ENCODE data around the gene FAM120C. TPM values are rescaled to one million over a fixed set of nuclear protein-coding genes. Genes with fewer than 3 reads are reported as not detected.

FAM120C gene
- total and polyA plus RNA-seq, 2 of the 4 experiments (the other 2 are of a cell fraction), result 3.4 to 3.6 TPM

DNA sequence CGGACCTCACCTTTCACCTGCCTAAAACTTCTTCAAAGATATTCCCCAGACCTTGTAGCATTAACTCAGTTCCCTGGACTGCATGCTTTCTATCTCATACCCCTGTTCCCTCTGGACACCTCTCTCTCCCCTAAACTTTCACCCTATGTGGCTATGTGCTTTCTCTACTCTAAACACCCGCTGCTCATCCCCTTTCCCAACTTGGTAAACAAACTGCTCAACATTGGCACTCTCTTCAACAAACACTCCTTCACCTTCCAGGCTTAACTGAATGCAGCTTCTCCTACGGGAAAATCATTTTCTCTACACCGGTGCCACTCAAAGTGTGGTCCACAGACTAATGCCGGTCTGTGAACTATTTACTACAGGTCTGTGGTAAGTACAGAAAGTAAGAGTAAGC lies 158.7 kb downstream of the FAM120C start:
- Histone ChIP-seq H3K4ac (ENCODE audit: low read depth, low read length) (no peak overlapping the region), H2AK5ac (ENCODE audit: low read depth, low read length) (no peak overlapping the region), H3K79me1 (ENCODE audit: low read depth in 1 of 2, low read length in 2 of 2) (peaks cover 5 to 7% of the 10 kb centered on the region in 2 experiments; a peak in 2 of 4 replicates), H3K4me1 (ENCODE audit: control insufficient read depth, insufficient read depth, low read length) (no peaks in the 10 kb centered on the region), H3K27ac (ENCODE audit: insufficient read depth, low read length) (no peak overlapping the region), H4K20me1 (ENCODE audit: insufficient read depth, low read length) (no peaks in the 10 kb centered on the region), H3K4me3 (ENCODE audit: insufficient read depth, low read depth, low read length) (no peak overlapping the region), H2AK9ac (replicated peaks; ENCODE audit: low read depth, low read length, poor library complexity) (no peak overlapping the region), H3K4me2 (ENCODE audit: low read depth, low read length) (no peak overlapping the region), H2BK120ac (ENCODE audit: low read depth, low read length) (no peak overlapping the region), H3K9me3 (ENCODE audit: control insufficient read depth, insufficient read depth, low read length) (no peaks in the 10 kb centered on the region), H4K5ac (ENCODE audit: low read depth, low read length) (no peak overlapping the region), H3K23ac (ENCODE audit: low read depth, low read length) (no peak overlapping the region), H3K27me3 (ENCODE audit: control insufficient read depth, insufficient read depth, low read length) (peaks cover 2% of the 10 kb centered on the region; the same call in 1 of the 2 replicates), H2BK20ac (ENCODE audit: low read depth, low read length) (no peak overlapping the region), H3K9ac (ENCODE audit: low read depth, low read length) (no peak overlapping the region), H3K18ac (ENCODE audit: low read depth, low read length) (no peak overlapping the region), H2AFZ (replicated peaks; ENCODE audit: low read length, poor library complexity) (no peak overlapping the region), H2BK15ac (ENCODE audit: low read depth, low read length) (no peak overlapping the region), H3K14ac (replicated peaks; ENCODE audit: low read depth, low read length) (no peak overlapping the region), H3K36me3 (ENCODE audit: control insufficient read depth, insufficient read depth, low read length) (peaks cover 9% of the 10 kb centered on the region; the same call in 1 of the 2 replicates), H3K56ac (ENCODE audit: extremely low read depth, insufficient read depth, low read length) (no peak overlapping the region), H4K91ac (ENCODE audit: insufficient read depth, low read depth, low read length) (no peak overlapping the region), H4K8ac (ENCODE audit: low read depth in 2 of 2, low read length in 2 of 2) (no peak overlapping the region), H2BK5ac (ENCODE audit: low read depth, low read length, poor library complexity, severe bottlenecking) (no peak overlapping the region), H3K9me1 (ENCODE audit: insufficient read depth, low read length) (no peaks in the 10 kb centered on the region; the same call in 1 of the 2 replicates)
- dilution Hi-C loops (cut with HindIII; ENCODE audit: low sequenced_read_pairs, unreplicated experiment), result no loop called here
- in situ Hi-C loops (cut with MboI; ENCODE audit: low sequenced_read_pairs), result no loop called here
- 83% methylated on average over 1 of the region's 5 CpGs; no CpG with 5 or more reads in 1 of the 2 experiments for WGBS, 2 experiments (ENCODE audit: extremely low coverage in 2 of 2, insufficient read length in 1 of 2)
- no peak for ATAC-seq (ENCODE audit: low read depth)
- intact Hi-C loops (cut with micrococcal nuclease), result no loop called here
- BruUV-seq (replicated peaks), result no TSS peak
- no peak for TF ChIP-seq SMC3 (IDR thresholded peaks at IDR 0.05; ENCODE audit: low read depth, low read length)
- no peak for TF ChIP-seq RFX5 (IDR thresholded peaks at IDR 0.05; ENCODE audit: low read depth, low read length)
- TF ChIP-seq MAFK (IDR thresholded peaks at IDR 0.05; ENCODE audit: low read depth, low read length), result no peak
- TF ChIP-seq, protein P1, sequence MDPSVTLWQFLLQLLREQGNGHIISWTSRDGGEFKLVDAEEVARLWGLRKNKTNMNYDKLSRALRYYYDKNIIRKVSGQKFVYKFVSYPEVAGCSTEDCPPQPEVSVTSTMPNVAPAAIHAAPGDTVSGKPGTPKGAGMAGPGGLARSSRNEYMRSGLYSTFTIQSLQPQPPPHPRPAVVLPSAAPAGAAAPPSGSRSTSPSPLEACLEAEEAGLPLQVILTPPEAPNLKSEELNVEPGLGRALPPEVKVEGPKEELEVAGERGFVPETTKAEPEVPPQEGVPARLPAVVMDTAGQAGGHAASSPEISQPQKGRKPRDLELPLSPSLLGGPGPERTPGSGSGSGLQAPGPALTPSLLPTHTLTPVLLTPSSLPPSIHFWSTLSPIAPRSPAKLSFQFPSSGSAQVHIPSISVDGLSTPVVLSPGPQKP (IDR thresholded peaks at IDR 0.05; ENCODE audit: borderline replicate concordance, low read depth, low read length), result no peak
- no peak for TF ChIP-seq CTCF (conservative IDR thresholded peaks at IDR 0.05; ENCODE audit: low read depth, low read length)
- TF ChIP-seq POLR2A (IDR thresholded peaks at IDR 0.05; ENCODE audit: low read depth, low read length), result no peak
- TF ChIP-seq, protein P2, sequence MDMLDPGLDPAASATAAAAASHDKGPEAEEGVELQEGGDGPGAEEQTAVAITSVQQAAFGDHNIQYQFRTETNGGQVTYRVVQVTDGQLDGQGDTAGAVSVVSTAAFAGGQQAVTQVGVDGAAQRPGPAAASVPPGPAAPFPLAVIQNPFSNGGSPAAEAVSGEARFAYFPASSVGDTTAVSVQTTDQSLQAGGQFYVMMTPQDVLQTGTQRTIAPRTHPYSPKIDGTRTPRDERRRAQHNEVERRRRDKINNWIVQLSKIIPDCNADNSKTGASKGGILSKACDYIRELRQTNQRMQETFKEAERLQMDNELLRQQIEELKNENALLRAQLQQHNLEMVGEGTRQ (IDR thresholded peaks at IDR 0.05; ENCODE audit: low read depth, low read length), result no peak
- no peak for TF ChIP-seq RAD21 (IDR thresholded peaks at IDR 0.05; ENCODE audit: low read length)
- ChIA-PET CTCF (no interaction called here), POLR2A (ENCODE audit: unreplicated experiment) (no interaction called here)
- no peak for DNase-seq

All from IMR-90 (cell line).